NCI-H82 (cell line): ENCODE data around the gene CCDC149.

Experiments
- DNase-seq: peaks from one replicate; lab custom pipeline; 2025; lab: John Stamatoyannopoulos, UW

The CCDC149 gene

GRCh38 chr4:24843096-24843495 lies 69.7 kb downstream of the CCDC149 start:
- DNase-seq: no peak

- DNase-seq: no peak
Observed at GRCh38 chr4:24842356-24842755, 70.5 kb downstream of the CCDC149 start.

- no peak for DNase-seq
Observed at GRCh38 chr4:24840826-24841543, 71.9 kb downstream of the CCDC149 start.

GRCh38 chr4:24840362-24840761 lies 72.5 kb downstream of the CCDC149 start:
- DNase-seq: no peak

- no peak for DNase-seq
Observed at GRCh38 chr4:24837781-24838180, 75.1 kb downstream of the CCDC149 start.

- DNase-seq: no peak
Observed at GRCh38 chr4:24837336-24837735, 75.5 kb downstream of the CCDC149 start.

- DNase-seq: no peak
Observed at GRCh38 chr4:24836661-24837242, 76.1 kb downstream of the CCDC149 start.

- DNase-seq: no peak
Observed at GRCh38 chr4:24835696-24836095, 77.1 kb downstream of the CCDC149 start.

GRCh38 chr4:24831637-24832036 lies 81.2 kb downstream of the CCDC149 start:
- DNase-seq: no peak

GRCh38 chr4:24824720-24825119 lies 88.1 kb downstream of the CCDC149 start:
- no peak for DNase-seq

GRCh38 chr4:24820541-24820940 lies 92.3 kb downstream of the CCDC149 start:
- no peak for DNase-seq

GRCh38 chr4:24816797-24817196 lies 96.0 kb downstream of the CCDC149 start:
- DNase-seq: no peak

- no peak for DNase-seq
Observed at GRCh38 chr4:24813732-24814131, 99.1 kb downstream of the CCDC149 start.

GRCh38 chr4:24810871-24811631 lies 101.8 kb downstream of the CCDC149 start:
- DNase-seq: no peak

- DNase-seq: no peak
Observed at GRCh38 chr4:24809815-24810405, 102.9 kb downstream of the CCDC149 start.

GRCh38 chr4:24809376-24809775 lies 103.5 kb downstream of the CCDC149 start:
- peak; percentile 24 for DNase-seq

GRCh38 chr4:24808955-24809354 lies 103.9 kb downstream of the CCDC149 start:
- no peak for DNase-seq

GRCh38 chr4:24808261-24808660 lies 104.6 kb downstream of the CCDC149 start:
- DNase-seq: no peak

- no peak for DNase-seq
Observed at GRCh38 chr4:24807611-24808010, 105.2 kb downstream of the CCDC149 start.

GRCh38 chr4:24806206-24806990 lies 106.4 kb downstream of the CCDC149 start:
- DNase-seq: no peak

- DNase-seq: no peak
Observed at GRCh38 chr4:24805566-24805965, 107.3 kb downstream of the CCDC149 start.

- DNase-seq: no peak
Observed at GRCh38 chr4:24805067-24805466, 107.8 kb downstream of the CCDC149 start.
